ENCODE measurements around the gene CHL1. TPM values are rescaled to one million over a fixed set of nuclear protein-coding genes. Genes with fewer than 3 reads are reported as not detected.

The CHL1 gene
- total RNA-seq, 1 donor from 2014 or later, result 19.0 TPM

DNA sequence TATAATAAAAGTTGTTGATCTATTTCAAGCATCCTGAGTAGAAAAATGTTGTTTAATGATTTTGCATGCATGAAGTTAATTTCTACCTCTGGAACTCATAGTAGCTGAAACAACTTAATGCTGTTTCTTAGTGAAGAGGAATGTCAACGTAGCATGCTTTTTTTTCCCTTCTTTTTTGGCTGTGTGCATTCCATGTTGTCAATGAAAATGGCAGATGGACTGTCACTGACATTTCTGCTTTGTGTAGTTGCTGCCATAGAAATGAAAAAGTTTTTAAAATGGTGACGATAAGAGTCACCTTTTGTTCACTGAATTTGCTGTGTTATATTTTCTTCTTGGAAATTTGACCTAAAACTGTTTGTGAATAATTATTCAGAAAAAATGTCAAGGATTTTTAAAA, 116.3 kb downstream of the CHL1 start:
- no peak for DNase-seq
- intact Hi-C loops (cut with micrococcal nuclease), result no loop called here
- ATAC-seq, result no peak

DNA sequence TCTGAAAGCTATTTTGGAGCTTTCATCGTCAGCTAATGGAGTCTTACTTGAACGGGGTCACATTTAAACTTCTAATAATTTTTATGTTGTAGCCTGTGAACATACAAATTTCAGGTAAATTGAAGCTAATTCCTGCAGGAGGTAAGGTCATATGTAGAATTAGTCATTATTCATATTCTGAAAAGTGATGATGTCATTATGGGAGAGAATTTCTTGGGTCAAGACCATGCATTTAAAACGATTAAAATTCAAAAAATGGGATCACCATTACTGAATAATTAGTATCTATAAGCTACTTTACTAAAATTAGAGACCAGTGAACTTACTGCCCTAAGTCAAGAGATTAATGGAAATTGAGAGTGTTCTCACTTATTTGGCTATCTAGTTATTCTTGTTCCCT, 120.4 kb downstream of the CHL1 start:
- ATAC-seq (no peak), DNase-seq (no peak)
- intact Hi-C loops (cut with micrococcal nuclease), result no loop called here

DNA sequence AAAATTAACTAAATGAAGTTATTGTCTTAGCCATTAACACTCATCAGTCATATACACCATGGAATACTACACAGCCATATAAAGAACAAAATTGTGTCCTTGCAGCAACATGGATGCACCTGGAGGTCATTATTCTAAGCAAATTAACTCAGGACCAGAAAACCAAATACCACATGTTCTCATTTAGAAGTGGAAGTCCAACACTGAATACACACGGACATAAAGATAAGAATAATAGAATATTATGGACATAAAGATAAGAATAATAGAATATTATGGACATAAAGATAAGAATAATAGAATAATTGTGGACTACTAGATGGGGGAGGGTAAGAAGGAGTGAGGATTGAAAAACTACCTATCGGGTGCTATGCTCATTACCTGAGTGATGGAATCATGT, 122.3 kb downstream of the CHL1 start:
- no peak for DNase-seq
- no peak for ATAC-seq
- intact Hi-C loops (cut with micrococcal nuclease), result no loop called here

DNA sequence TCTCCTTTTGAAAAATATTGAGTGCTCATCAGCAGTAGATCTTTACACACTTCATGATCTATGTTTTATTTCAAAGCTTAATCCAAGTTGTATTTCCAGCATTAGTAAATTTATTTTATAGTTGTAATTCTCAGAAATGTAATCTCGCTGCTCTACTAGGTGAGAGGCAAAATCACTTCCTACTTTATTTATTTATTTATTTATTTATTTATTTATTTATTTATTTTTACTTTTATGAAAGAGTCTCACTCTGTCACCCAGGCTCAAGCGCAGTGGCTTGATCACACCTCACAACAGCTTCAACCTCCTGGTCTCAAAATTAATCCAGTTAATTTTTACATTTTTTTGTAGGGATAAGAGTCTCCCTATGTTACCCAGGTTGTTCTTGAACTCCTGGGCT, 127.9 kb downstream of the CHL1 start:
- DNase-seq (no peak), ATAC-seq (no peak)
- intact Hi-C loops (cut with micrococcal nuclease), result no loop called here

DNA sequence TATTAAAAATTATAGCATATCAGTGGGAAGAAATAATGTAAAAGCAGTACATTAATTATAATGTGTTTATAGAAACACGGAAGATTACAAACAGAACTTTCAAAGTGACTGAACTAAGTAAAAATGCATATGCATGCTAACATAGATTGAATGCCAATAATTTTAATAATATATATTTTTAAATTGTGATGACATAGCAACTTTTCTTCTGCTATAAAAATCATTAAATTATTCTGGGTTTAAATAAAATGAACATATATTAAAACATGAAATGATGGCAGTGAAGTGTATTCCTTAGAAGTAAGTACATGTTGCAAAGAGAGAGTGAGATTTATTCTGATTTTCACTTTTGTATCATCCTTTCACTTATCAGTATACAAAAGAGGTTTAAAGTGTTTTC, 128.9 kb downstream of the CHL1 start:
- DNase-seq, result no peak
- intact Hi-C loops (cut with micrococcal nuclease), result no loop called here
- ATAC-seq, result no peak

DNA sequence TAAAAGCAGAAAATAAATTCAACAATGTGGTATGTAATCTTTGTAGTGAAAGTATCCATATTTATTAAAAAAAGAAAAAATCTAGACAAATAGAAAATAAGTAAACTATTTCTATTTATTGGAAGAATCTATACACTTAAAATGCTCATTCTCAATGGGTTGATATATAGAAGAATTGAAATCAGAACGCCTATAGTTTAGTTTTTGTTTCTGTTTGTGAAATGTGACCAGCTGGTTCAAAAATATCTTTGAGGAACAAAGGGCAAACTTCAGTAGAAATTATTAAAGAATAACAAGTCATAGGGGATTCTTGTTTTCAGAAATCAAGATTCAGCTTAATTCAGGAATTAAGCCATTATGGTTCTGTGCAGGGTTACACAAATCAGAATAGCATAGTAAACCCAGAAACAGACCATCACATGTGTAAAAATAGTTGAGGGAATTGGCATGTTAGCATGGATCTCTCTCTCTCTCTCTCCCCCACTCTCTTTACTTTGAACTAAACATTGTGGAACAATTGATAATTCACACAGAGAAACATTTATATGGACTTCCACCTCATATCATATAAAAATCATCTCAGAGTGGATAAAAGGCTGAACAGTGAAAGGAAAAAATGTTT, 134.0 kb downstream of the CHL1 start:
- intact Hi-C loops (cut with micrococcal nuclease), result no loop called here
- DNase-seq (no peak), ATAC-seq (no peak)

DNA sequence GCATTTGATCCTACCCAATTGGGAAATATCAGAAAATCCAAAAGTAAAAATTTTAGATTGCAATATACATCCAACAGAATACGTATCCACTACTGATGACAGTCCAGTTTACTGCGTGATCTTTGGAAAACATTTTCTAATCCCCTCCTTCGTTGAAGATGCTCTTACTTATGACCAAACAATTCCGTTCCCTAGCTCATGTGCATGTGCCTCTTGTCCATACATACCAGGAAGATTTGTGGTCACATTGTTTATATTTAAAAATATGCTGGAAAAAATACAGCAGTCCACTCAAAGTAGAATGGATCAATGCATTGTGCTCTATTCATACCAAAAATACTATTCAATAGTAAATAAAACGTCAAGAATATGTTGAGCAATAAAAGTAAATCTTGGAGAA, 135.3 kb downstream of the CHL1 start:
- DNase-seq (no peak), ATAC-seq (no peak)
- intact Hi-C loops (cut with micrococcal nuclease), result no loop called here

DNA sequence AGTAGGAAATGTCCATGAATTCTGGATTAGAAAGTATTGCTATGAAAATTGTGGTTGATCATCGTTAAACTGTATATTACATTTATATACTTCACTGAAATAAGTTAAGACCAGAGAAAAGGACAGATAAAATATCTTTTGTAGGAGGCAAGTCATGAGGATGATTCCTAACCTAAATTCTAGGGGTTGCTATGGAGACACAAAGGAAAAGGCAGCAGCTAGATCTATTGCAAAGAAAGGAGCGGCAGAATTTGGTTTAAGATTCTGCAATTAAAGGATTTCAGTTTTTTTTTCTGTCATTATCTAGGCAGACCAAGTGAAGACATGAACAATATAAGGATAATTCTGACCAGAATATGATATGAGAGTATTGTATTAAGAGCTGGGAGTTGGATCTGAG, 136.1 kb downstream of the CHL1 start:
- DNase-seq, result no peak
- intact Hi-C loops (cut with micrococcal nuclease), result no loop called here
- no peak for ATAC-seq

DNA sequence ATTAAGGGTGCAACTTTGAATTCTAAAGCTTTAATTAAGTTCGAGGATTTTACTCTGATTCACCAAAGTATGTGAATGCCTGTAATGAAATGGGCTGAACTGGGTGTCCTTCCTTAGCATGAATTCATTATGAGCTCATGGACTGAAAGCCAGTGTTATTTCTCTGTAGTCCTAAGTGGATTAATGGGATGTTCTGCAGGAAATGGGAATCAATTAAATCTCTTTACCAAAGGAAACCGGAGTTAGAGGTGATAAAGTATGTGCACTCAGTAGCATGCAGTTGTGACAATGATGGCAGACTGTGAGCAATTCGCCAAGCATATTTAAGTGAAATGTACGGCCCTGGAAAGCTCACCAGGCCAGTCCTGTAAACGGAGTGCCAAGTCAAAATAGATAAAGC, 138.7 kb downstream of the CHL1 start:
- DNase-seq (no peak), ATAC-seq (no peak)
- intact Hi-C loops (cut with micrococcal nuclease), result no loop called here

DNA sequence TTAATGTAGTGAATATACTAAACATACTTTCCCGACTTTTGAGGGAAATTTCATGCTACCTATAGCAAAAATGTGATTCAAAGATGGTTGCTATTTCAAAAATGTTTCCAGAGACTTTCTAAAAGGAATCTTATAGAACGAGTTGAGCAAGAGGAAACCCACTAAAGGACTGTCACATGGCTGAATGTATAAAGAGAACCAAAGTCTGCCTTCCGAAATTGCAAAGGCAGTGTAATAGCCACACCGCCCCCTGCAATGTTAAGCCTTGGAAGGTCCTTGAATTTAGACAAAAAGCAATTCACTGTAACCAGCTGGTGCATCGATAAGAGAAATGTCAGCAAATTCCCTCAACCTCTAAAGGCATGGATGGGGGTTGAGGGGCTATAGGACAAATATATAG, 142.8 kb downstream of the CHL1 start:
- no peak for ATAC-seq
- intact Hi-C loops (cut with micrococcal nuclease), result no loop called here
- no peak for DNase-seq

DNA sequence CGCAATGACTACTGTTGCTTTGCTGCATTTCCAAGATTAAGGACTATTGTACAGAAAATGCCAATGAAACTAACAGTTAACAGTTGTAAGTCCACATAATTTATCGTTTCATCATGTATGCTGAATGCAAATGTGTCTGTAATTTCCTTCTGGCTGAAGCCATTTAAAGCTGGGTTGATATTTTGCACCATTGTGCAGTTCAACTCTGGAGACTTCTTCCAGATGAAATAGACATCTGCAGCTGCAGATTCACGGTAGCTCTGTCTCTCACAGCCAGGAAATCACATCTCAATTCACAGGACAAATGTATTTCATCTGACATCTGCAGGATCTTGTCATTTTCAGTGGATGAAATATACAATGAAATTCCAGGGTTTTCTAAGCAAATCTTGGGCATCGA, 145.4 kb downstream of the CHL1 start:
- ATAC-seq (no peak), DNase-seq (no peak)
- intact Hi-C loops (cut with micrococcal nuclease), result no loop called here

DNA sequence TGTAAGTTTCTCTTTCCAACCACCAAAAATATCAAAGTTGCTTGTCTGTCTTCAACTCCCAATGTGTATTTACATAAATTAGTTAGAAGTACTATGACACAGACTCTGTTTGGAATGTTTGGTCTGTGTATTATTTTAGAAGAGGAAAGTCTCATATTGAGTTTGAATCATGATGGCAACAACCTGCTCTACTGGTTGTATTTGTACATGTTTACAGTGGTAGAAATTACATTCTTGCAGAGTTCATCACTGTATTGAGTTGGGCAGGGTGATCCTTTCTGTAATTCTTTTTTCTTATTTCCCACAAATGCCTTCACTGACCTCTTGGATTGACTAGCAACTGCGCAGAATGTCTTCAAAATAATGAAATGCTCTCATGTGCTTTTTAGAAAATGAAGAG, 149.6 kb downstream of the CHL1 start:
- no peak for ATAC-seq
- intact Hi-C loops (cut with micrococcal nuclease), result no loop called here
- no peak for DNase-seq

DNA sequence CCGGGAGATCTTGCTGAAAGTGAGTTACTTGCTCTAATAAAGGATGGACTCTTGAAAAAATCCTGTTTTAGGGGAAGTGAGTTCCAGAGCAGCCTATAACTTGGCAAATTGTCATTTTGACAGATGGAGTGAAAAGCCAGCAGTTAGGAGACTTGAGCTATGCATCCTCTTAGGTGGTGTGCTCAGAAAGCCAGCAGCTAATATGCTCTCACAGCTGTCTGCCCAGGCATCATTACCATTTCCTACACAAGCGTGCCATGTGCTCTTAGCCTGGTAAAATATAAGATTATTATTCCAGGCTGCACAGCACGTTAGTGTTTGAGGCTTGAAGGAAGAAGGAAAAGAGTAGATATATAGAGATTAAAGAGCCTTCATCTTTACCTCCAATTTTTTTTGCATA, 151.0 kb downstream of the CHL1 start:
- no peak for ATAC-seq
- DNase-seq, result no peak
- intact Hi-C loops (cut with micrococcal nuclease), result no loop called here

DNA sequence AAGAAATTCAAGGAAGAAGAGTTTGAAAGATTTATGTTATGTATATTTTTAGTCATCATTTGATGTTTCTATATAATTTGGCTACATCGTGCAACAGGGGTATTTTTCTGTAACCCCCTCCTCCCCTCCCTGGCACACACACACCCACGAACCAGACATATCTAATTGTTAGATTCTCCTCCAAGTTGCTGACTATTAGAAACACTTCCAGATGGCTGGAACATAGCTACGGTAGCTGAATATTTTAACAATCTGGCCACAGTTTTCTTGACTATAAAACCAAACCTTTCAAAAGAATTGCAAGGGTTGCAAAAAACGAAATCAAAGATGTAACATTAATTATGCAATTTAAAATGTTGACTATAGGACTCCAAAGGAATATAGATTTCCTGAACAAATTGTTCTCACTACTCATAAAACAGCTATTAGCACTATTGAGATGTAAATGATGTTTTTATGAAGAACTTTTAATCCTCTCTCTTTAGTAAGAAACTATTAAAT, 154.4 kb downstream of the CHL1 start:
- ATAC-seq, result no peak

DNA sequence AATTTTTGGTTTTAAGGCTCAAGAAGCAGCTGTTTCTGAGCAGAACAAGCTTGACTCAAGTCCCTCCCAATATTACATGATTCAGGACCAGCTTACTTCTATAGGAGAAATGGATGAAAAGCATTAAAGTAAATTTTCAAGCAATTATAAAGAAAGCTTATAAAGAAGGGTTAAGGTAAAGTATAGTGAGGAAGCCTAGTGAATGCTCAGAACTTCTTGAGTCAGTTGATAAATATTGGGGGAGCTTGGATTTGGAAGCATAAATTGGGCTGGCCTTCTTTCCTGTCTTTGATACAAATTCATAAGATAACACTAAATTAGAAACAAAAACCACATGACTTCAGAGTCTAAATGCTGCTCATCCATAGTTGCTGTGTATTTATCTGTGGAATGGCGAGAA, 156.0 kb downstream of the CHL1 start:
- no peak for DNase-seq
- intact Hi-C loops (cut with micrococcal nuclease), result no loop called here
- no peak for ATAC-seq

More for the DNA sequence above, 154.4 kb downstream of the CHL1 start:
- no peak for DNase-seq
- intact Hi-C loops (cut with micrococcal nuclease), result no loop called here

DNA sequence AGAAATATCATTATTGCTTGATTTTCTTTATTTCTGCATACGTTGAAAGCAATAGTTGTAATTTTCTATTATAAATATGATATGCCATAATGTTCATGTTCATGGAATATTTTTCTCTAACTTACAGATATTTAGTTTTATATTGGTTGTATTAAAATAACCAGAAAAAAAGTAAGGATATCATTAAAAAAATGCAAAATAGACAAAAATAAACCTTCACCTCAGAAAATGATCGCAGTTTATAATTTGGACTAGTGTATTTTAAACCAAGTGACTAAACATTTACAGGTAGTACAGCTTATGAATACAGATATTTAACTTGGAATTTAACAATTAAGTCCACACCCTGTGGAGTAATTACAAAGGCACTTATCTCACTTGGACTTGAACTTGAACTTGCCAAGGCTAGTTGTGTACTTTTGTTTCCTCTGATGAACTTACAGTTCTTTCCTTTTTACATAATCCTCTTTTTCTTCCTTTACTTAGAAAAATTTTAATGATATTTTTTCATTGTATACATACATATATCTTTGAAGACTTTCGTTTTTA, 156.7 kb downstream of the CHL1 start:
- ATAC-seq (no peak), DNase-seq (no peak)
- intact Hi-C loops (cut with micrococcal nuclease), result no loop called here

DNA sequence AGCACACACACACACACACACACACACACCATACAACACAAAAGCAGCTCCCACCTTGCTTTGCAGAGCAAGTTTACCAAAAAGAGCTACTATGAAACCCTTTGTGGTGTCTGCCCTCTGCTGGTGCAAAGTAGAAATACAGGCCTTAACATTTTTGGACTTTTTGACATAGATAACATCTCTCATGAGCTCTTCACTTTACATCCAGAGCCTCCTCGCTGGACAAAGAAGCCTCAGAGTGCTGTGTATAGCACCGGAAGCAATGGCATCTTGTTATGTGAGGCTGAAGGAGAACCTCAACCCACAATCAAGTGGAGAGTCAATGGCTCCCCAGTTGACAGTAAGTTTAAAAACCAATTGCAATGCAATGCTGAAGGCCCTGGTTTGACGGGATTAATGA, 157.9 kb downstream of the CHL1 start:
- ATAC-seq (no peak), DNase-seq (no peak)
- intact Hi-C loops (cut with micrococcal nuclease), result no loop called here

DNA sequence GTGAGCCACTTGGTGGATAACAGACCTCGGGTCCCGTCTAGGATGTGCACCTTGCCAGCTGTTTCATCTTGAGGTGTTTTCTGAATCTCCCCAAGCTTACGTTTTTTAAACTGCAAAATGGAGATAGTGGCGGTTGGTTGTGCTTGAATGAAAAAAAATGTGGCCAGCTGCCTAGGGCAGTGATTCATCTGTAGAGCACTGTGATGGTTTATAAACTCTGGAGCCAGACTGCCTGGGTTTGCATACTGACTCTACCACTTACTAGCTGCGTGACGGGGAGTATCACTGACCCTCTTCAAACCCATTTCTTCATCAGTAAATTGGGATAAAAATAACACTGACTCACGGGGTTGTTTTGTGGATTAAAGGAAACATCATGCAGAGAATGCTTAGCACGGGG, 159.1 kb downstream of the CHL1 start:
- ATAC-seq (no peak), DNase-seq (no peak)
- intact Hi-C loops (cut with micrococcal nuclease), result no loop called here

DNA sequence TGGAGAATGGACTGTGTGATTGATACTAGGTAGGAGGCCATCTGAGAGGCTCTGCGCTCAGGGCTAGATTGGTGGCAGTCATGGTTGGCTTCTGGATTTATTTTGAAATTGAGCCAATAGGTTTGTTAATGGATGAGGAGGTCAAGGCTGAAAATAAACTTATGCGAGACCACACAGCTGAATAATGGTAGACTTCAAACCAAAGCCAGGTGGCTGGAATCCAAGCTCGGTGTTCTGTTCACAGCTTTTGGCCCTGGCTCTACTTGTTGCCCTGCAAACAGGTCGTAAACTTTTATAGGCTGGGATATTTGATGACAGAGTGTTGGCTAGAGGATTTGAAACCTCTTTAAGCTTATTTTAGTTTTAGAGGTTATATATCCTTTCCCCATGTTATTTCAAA, 160.4 kb downstream of the CHL1 start:
- intact Hi-C loops (cut with micrococcal nuclease), result no loop called here
- peak; percentile 86 for ATAC-seq
- DNase-seq, result peak; percentile 31

DNA sequence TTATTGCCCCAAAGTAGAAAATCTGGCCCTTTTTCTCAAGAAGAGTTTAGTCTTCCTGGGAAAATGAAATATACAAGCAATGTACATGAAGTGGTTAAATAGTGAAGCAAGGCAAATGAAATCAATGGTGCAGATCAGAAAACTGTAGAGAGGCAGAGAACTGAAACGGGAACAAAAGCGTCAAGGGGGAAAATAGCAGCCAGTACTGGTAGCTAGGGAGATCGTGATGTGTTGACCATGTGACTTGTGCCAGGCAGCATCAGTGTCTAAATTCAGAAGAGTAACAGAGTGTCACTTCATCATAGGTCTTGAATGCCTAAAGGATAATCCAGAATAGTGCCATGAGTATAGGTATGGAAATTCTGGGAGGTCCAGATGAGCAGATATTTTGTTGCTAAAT, 163.1 kb downstream of the CHL1 start:
- DNase-seq (no peak), ATAC-seq (peak; percentile 44)
- intact Hi-C loops (cut with micrococcal nuclease), result no loop called here

DNA sequence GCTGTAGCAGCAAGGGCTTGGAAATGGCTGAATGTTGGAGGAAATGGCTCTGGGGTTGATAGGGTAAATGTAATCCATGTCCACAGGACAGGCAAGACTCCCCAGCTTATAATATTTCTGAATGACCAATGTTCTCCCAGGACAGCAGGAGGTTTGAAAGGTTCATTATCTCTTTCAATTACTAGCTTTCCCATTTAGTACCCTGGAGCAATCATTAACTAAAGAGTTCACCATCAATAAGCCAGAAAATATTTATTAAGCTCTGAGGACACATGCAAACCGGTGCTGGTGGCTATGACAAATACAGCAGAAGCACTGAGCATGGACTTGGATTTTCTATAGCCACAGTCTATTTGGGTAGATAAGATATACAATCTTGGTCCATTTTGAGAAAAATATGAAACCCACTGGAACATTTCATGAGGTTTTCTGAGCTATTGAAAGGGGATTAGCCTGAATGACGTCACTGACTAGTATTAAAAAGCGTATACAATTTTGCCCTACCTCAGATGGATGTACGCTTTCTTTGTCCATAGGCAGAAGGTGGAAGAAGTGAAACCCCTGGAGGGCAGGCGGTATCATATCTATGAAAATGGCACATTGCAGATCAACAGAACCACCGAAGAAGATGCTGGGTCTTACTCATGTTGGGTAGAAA, 166.2 kb downstream of the CHL1 start:
- intact Hi-C loops (cut with micrococcal nuclease), result no loop called here
- no peak for DNase-seq

More for the DNA sequence above, 166.2 kb downstream of the CHL1 start:
- ATAC-seq, result no peak
